ENCODE results near the gene SLC18A2.

GRCh38 chr10:117253908-117254307 is 13.0 kb downstream of the SLC18A2 start:
- TF ChIP-seq, protein P1, sequence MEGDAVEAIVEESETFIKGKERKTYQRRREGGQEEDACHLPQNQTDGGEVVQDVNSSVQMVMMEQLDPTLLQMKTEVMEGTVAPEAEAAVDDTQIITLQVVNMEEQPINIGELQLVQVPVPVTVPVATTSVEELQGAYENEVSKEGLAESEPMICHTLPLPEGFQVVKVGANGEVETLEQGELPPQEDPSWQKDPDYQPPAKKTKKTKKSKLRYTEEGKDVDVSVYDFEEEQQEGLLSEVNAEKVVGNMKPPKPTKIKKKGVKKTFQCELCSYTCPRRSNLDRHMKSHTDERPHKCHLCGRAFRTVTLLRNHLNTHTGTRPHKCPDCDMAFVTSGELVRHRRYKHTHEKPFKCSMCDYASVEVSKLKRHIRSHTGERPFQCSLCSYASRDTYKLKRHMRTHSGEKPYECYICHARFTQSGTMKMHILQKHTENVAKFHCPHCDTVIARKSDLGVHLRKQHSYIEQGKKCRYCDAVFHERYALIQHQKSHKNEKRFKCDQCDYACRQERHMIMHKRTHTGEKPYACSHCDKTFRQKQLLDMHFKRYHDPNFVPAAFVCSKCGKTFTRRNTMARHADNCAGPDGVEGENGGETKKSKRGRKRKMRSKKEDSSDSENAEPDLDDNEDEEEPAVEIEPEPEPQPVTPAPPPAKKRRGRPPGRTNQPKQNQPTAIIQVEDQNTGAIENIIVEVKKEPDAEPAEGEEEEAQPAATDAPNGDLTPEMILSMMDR (IDR thresholded peaks at IDR 0.05; ENCODE audit: low read length) = no peak
- no peak for TF ChIP-seq EZH2 (optimal IDR thresholded peaks at IDR 0.05; ENCODE audit: low read depth, low read length)
- TF ChIP-seq EZH2phosphoT487 (IDR thresholded peaks at IDR 0.05; ENCODE audit: low read length) = no peak

Measured in MM.1S (cell line).